HFF-Myc (cell line): Measurements from ENCODE around the gene CAPN2.

ENCODE experiments used
- DNase-seq: peaks from one replicate; pipeline ENCODE4 v3.0.0-alpha.2; 2011; ENCODE audit warnings: low read depth; ENCODE audit errors: extremely low read depth
- H3K4me3 ChIP-seq: replicated peaks from 2 replicates; pipeline ENCODE4 v1.5.1; 2011; ENCODE audit warnings: low read depth, mild to moderate bottlenecking, control low read depth, low read length
- CTCF ChIP-seq: IDR thresholded peaks from 2 replicates; pipeline ENCODE4 v1.5.1; 2012; ENCODE audit warnings: mild to moderate bottlenecking, low read depth, low read length, control low read depth; ENCODE audit errors: missing control alignments

CAPN2 gene

GRCh38 chr1:223713546-223714420, 1.4 kb downstream of the CAPN2 start:
- DNase-seq: no peak
- H3K4me3 ChIP-seq: peak overlapping the region; percentile 81
- TF ChIP-seq CTCF: no peak

GRCh38 chr1:223714421-223714724, 2.0 kb downstream of the CAPN2 start:
- TF ChIP-seq CTCF: no peak
- DNase-seq: no peak
- peak overlapping the region; percentile 81 for H3K4me3 ChIP-seq

- peak overlapping the region; percentile 81 for H3K4me3 ChIP-seq
- DNase-seq: peak; percentile 87
- no peak for TF ChIP-seq CTCF
These were observed 2.7 kb downstream of the CAPN2 start for GRCh38 chr1:223714849-223715603.

- DNase-seq: no peak
- TF ChIP-seq CTCF: no peak
These were observed 3.3 kb downstream of the CAPN2 start for GRCh38 chr1:223715604-223716172.

GRCh38 chr1:223716302-223716862, 4.0 kb downstream of the CAPN2 start:
- peak overlapping the region; percentile 81 for H3K4me3 ChIP-seq
- no peak for TF ChIP-seq CTCF
- DNase-seq: no peak

More at GRCh38 chr1:223715604-223716172, 3.3 kb downstream of the CAPN2 start:
- peak overlapping the region; percentile 81 for H3K4me3 ChIP-seq

GRCh38 chr1:223717123-223717522, 4.8 kb downstream of the CAPN2 start:
- TF ChIP-seq CTCF: no peak
- no peak overlapping the region for H3K4me3 ChIP-seq

More at GRCh38 chr1:223717123-223717522, 4.8 kb downstream of the CAPN2 start:
- DNase-seq: no peak
